Esophagus muscularis mucosa (tissue), 4 donors: ENCODE data around the gene NRXN3. TPM values are rescaled to one million over a fixed set of nuclear protein-coding genes. Genes with fewer than 3 reads are reported as not detected.
"Not testable (repeated sequence)": the region's sequence is repeated elsewhere in the genome, so short reads cannot be mapped to it uniquely, and the experiment has no call there.

ENCODE experiments used
- DNase-seq: peaks from one replicate; pipeline ENCODE4 v3.0.0-alpha.2; 2017; ENCODE audit errors: extremely low spot score
- H3K27ac ChIP-seq, 4 donors: fragments of 200-600 bp; sonication (generic); replicated peaks in 1 of 4; 1 replicate in 3 of 4; 2 replicates in 1 of 4; pipeline ENCODE4 v1.5.1; 2016 to 2019; ENCODE audit warnings: mild to moderate bottlenecking in 1 of 4
- H3K27me3 ChIP-seq, 4 donors: fragments of 200-600 bp; sonication (generic); one replicate each; pipeline versions ENCODE4 v1.5.1 to v1.6.0; 2016 to 2019
- H3K36me3 ChIP-seq, 4 donors: fragments of 200-600 bp; sonication (generic); one replicate each; pipeline ENCODE4 v1.5.1; 2016 to 2019
- H3K4me1 ChIP-seq, 4 donors: fragments of 200-600 bp; sonication (generic); one replicate each; pipeline ENCODE4 v1.5.1; 2016 to 2019
- H3K4me3 ChIP-seq, 4 donors: fragments of 200-600 bp; sonication (generic); 1 replicate in 2 of 4; 2 replicates in 2 of 4; pipeline ENCODE4 v1.5.1; 2016 to 2019; ENCODE audit warnings: mild to moderate bottlenecking in 4 of 4, moderate library complexity in 1 of 4
- H3K9me3 ChIP-seq, 4 donors: fragments of 200-600 bp; sonication (generic); 1 replicate in 3 of 4; 2 replicates in 1 of 4; pipeline ENCODE4 v1.5.1; 2016 to 2019
- EP300 ChIP-seq: sonication (generic); formaldehyde crosslinking; IDR thresholded peaks from one replicate; pipeline ENCODE4 v1.6.1; 2017; ENCODE audit warnings: antibody characterized with exemption
- POLR2A ChIP-seq: fragments of 450-650 bp; IDR thresholded peaks from one replicate; pipeline ENCODE4 v1.6.1; 2017; ENCODE audit warnings: antibody characterized with exemption, moderate library complexity, mild to moderate bottlenecking, low read depth
- POLR2AphosphoS5 ChIP-seq, 2 donors: sonication (generic); formaldehyde crosslinking; IDR thresholded peaks; one replicate each; pipeline ENCODE4 v1.6.1; 2017; ENCODE audit warnings: antibody characterized with exemption in 2 of 2
- WGBS: methylation state at CpG from one replicate; pipeline ENCODE4 v1.1.5; 2018; 5-methylcytosine and 5-hydroxymethylcytosine counted together
- intact Hi-C: fragments of 100-400 bp; cut with DNase I; formaldehyde crosslinking; loops from one replicate; pipeline ENCODE4 v1.15.1; 2023
- total RNA-seq, 4 donors: library from RNA; depleted of rRNA; stranded (reverse); fragments of >200 nt; gene quantifications; one replicate each; pipeline versions ENCODE4 v1.1.0 to v1.2.1, GENCODE V29; 2016
- TF ChIP-seq, protein P1 (sequence below), 3 experiments: fragments of 200-600 bp in 2 of 3; fragments of 450-650 bp in 1 of 3; sonication (generic) in 2 of 3; IDR thresholded peaks; one replicate each; pipeline ENCODE4 v1.5.1; 2017 to 2019; ENCODE audit warnings: antibody characterized with exemption in 3 of 3, mild to moderate bottlenecking in 2 of 3, moderate library complexity in 1 of 3

Gene NRXN3
- total RNA-seq, 4 donors from 2014 or later, result 71.1 to 159 (median 122) TPM

DNA sequence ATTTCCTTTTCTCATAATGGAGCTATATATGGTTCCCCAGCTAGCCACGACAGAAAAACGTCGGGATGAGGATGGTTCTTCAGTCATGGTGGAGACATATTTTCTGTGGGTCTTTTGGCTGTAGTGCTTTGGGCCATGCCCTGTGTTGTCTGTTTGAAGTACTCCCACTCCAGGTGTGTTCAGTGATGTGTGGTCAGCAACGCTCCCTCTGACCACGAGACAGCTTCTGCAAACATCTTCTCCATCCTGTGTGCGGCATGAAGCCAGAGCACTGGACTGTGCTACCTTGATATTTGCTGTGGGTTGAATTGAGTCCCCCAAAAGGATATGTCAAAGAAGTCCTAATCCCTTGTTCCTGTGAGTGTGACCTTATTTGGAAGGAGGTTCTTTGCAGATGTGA, 931.2 kb downstream of the NRXN3 start:
- H3K27ac ChIP-seq, result no peak overlapping the region
- TF ChIP-seq POLR2A (no peak), EP300 (no peak), POLR2AphosphoS5 (IDR thresholded peaks at IDR 0.05) (no peak)
- TF ChIP-seq, protein P1, sequence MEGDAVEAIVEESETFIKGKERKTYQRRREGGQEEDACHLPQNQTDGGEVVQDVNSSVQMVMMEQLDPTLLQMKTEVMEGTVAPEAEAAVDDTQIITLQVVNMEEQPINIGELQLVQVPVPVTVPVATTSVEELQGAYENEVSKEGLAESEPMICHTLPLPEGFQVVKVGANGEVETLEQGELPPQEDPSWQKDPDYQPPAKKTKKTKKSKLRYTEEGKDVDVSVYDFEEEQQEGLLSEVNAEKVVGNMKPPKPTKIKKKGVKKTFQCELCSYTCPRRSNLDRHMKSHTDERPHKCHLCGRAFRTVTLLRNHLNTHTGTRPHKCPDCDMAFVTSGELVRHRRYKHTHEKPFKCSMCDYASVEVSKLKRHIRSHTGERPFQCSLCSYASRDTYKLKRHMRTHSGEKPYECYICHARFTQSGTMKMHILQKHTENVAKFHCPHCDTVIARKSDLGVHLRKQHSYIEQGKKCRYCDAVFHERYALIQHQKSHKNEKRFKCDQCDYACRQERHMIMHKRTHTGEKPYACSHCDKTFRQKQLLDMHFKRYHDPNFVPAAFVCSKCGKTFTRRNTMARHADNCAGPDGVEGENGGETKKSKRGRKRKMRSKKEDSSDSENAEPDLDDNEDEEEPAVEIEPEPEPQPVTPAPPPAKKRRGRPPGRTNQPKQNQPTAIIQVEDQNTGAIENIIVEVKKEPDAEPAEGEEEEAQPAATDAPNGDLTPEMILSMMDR (IDR thresholded peaks at IDR 0.05), result no peak
- DNase-seq, result peak; percentile 72
- H3K4me1 ChIP-seq, result peaks cover 0 to 27% (median 24%) of the 10 kb centered on the region in 4 donors
- H3K4me3 ChIP-seq, result no peak overlapping the region
- H3K36me3 ChIP-seq, result no peaks in the 10 kb centered on the region
- no peaks in the 10 kb centered on the region for H3K9me3 ChIP-seq
- no peaks in the 10 kb centered on the region for H3K27me3 ChIP-seq
- intact Hi-C loops, result no loop called here
- WGBS, result 85% methylated on average over 6 of the region's 6 CpGs

GRCh38 chr14:79103764-79104163, 933.6 kb downstream of the NRXN3 start:
- Histone ChIP-seq H3K36me3 (no peaks in the 10 kb centered on the region), H3K4me3 (no peak overlapping the region), H3K9me3 (no peaks in the 10 kb centered on the region), H3K4me1 (peaks cover 0 to 23% (median 19%) of the 10 kb centered on the region in 4 donors), H3K27me3 (no peaks in the 10 kb centered on the region), H3K27ac (no peak overlapping the region)
- DNase-seq, result peak; percentile 86
- WGBS, result 80% methylated on average over 2 of the region's 2 CpGs
- TF ChIP-seq POLR2A (no peak), EP300 (no peak), POLR2AphosphoS5 (IDR thresholded peaks at IDR 0.05) (no peak)
- TF ChIP-seq, protein P1 (IDR thresholded peaks at IDR 0.05), result no peak
- intact Hi-C loops, result no loop called here

DNA sequence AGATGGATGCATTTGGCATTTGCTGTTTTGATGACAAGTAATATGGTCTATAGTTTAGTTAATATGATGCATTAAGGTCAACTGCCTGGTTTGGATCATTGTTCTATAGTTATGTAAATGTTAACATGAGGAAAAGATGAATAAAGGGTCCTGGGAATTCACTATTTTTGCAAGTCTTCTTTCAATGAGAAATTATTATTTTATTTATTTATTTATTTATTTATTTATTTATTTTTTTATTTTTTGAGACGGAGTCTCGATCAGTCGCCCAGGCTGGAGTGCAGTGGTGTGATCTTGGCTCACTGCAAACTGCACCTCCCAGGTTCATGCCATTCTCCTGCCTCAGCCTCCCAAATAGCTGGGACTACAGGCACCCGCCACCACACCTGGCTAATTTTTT, 940.4 kb downstream of the NRXN3 start:
- WGBS, result 45% methylated on average over 4 of the region's 4 CpGs
- not testable (repeated sequence) for H3K9me3 ChIP-seq, H3K36me3 ChIP-seq, DNase-seq, H3K27me3 ChIP-seq, H3K4me3 ChIP-seq
- intact Hi-C loops, result loop anchor here (10.0 kb wide), 1 partner anchor 56 kb away; no protein-coding TSS in a partner anchor
- H3K27ac ChIP-seq, result peak overlapping the region; percentile 69 to 74 (median 70)
- peaks cover 0 to 41% (median 32%) of the 10 kb centered on the region in 4 donors for H3K4me1 ChIP-seq

DNA sequence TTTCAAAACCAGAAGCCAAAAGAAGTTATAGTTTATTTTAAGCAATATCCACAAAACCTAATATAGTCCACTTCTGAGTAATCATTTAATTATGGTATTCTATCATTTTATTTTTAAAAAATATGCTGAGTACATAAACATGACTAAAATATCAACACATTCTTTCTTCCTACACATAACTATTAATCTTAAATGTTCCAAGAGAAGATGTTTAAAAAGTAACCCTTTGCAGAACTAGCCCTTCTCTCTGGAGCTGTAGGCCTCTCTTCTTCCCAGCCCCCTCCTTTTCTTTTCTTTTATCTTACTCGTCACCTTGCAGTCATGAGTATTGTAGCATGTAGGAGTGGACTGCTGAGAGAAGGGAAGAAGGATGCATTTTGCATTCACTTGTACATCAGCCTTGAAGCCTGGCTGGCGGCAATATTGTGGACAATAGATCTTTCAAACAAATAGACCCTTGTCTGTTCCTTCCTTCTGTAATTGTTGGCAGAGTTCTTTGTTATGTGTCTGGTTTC, 941.9 kb downstream of the NRXN3 start:
- WGBS, result 7% methylated on average over 2 of the region's 2 CpGs
- H3K4me1 ChIP-seq, result peaks cover 0 to 41% (median 32%) of the 10 kb centered on the region in 4 donors
- H3K36me3 ChIP-seq, result no peaks in the 10 kb centered on the region
- no peak overlapping the region for H3K4me3 ChIP-seq
- no peaks in the 10 kb centered on the region for H3K9me3 ChIP-seq
- H3K27me3 ChIP-seq, result no peaks in the 10 kb centered on the region
- intact Hi-C loops, result loop anchor here (10.0 kb wide), 1 partner anchor 57 kb away; no protein-coding TSS in a partner anchor
- no peak for TF ChIP-seq POLR2A
- TF ChIP-seq, protein P1 (IDR thresholded peaks at IDR 0.05), result no peak
- TF ChIP-seq EP300, result no peak
- peak in 1 of 2 donors; percentile 47 for TF ChIP-seq POLR2AphosphoS5 (IDR thresholded peaks at IDR 0.05)
- peak; percentile 39 for DNase-seq
- H3K27ac ChIP-seq, result peak overlapping the region; percentile 69 to 74 (median 70)

GRCh38 chr14:79117561-79117960, 947.4 kb downstream of the NRXN3 start:
- DNase-seq, result no peak
- no peak overlapping the region for H3K27ac ChIP-seq
- intact Hi-C loops, result loop anchor here (10.0 kb wide), 1 partner anchor 63 kb away; no protein-coding TSS in a partner anchor
- 88% methylated on average over 1 of the region's 1 CpG for WGBS
- no peaks in the 10 kb centered on the region for H3K9me3 ChIP-seq
- peaks cover 0 to 24% (median 22%) of the 10 kb centered on the region in 4 donors for H3K4me1 ChIP-seq
- no peaks in the 10 kb centered on the region for H3K36me3 ChIP-seq
- no peak overlapping the region for H3K4me3 ChIP-seq
- H3K27me3 ChIP-seq, result no peaks in the 10 kb centered on the region
- TF ChIP-seq, protein P1 (IDR thresholded peaks at IDR 0.05), result no peak
- TF ChIP-seq EP300, result no peak
- no peak for TF ChIP-seq POLR2A
- TF ChIP-seq POLR2AphosphoS5 (IDR thresholded peaks at IDR 0.05), result no peak
